CD14-positive monocyte (primary cell): ENCODE results near the gene CPLX4. TPM values are rescaled to one million over a fixed set of nuclear protein-coding genes. Genes with fewer than 3 reads are reported as not detected.

ENCODE experiments used
- DNase-seq, 3 donors: peaks; one replicate each; pipeline ENCODE4 v3.0.0-alpha.2; 2011 to 2022
- H2AFZ ChIP-seq: 2 replicates; pipeline ENCODE4 v1.6.0; 2012; ENCODE audit warnings: mild to moderate bottlenecking, low read depth, low read length, inconsistent platforms; ENCODE audit not compliant: insufficient read depth, poor library complexity, severe bottlenecking
- H3K27ac ChIP-seq, 2 donors: 1 replicate in 1 of 2; 2 replicates in 1 of 2; pipeline ENCODE4 v1.5.1; 2012 to 2013; ENCODE audit warnings: low read length in 2 of 2, control low read depth in 1 of 2, inconsistent platforms in 1 of 2, low read depth in 1 of 2, mild to moderate bottlenecking in 1 of 2
- H3K27me3 ChIP-seq, 2 donors: one replicate each; pipeline versions ENCODE4 v1.6.0 to v1.6.1; 2011 to 2013; ENCODE audit warnings: low read length in 2 of 2; ENCODE audit not compliant: control insufficient read depth in 2 of 2, insufficient read depth in 2 of 2
- H3K36me3 ChIP-seq, 2 donors: replicated peaks in 1 of 2; 1 replicate in 1 of 2; 2 replicates in 1 of 2; pipeline versions ENCODE4 v1.5.1 to v1.6.1; 2012 to 2013; ENCODE audit warnings: low read length in 2 of 2, control low read depth in 1 of 2, inconsistent platforms in 1 of 2, mild to moderate bottlenecking in 1 of 2; ENCODE audit not compliant: insufficient read depth in 2 of 2, control insufficient read depth in 1 of 2
- H3K4me1 ChIP-seq, 2 donors: 1 replicate in 1 of 2; 2 replicates in 1 of 2; pipeline versions ENCODE4 v1.5.1 to v1.6.1; 2012 to 2013; ENCODE audit warnings: low read length in 2 of 2, control low read depth in 1 of 2, inconsistent platforms in 1 of 2, mild to moderate bottlenecking in 1 of 2, moderate library complexity in 1 of 2; ENCODE audit not compliant: insufficient read depth in 2 of 2, control insufficient read depth in 1 of 2
- H3K4me2 ChIP-seq: replicated peaks from 2 replicates; pipeline ENCODE3; 2012; ENCODE audit warnings: low read length, moderate library complexity, mild to moderate bottlenecking; ENCODE audit not compliant: poor library complexity, severe bottlenecking; ENCODE audit errors: extremely low read depth
- H3K4me3 ChIP-seq, 3 experiments: fragments of 200-600 bp in 1 of 3; sonication (generic) in 1 of 3; replicated peaks in 1 of 3; 1 replicate in 2 of 3; 2 replicates in 1 of 3; pipeline ENCODE4 v1.5.1; 2011 to 2013; ENCODE audit warnings: low read length in 3 of 3, mild to moderate bottlenecking in 3 of 3, control low read depth in 2 of 3, low read depth in 2 of 3, inconsistent platforms in 1 of 3, moderate library complexity in 1 of 3
- H3K79me2 ChIP-seq: 2 replicates; pipeline ENCODE4 v1.6.0; 2012; ENCODE audit warnings: mild to moderate bottlenecking, control low read depth, inconsistent platforms, low read length, moderate library complexity; ENCODE audit not compliant: insufficient read depth
- H3K9ac ChIP-seq: 2 replicates; pipeline ENCODE4 v1.6.0; 2017; ENCODE audit warnings: low read length, mild to moderate bottlenecking; ENCODE audit not compliant: insufficient read depth, poor library complexity, severe bottlenecking
- H3K9me3 ChIP-seq, 2 donors: replicated peaks in 1 of 2; 1 replicate in 1 of 2; 2 replicates in 1 of 2; pipeline versions ENCODE4 v1.5.1 to v1.6.1; 2012 to 2013; ENCODE audit warnings: low read length in 2 of 2, control low read depth in 1 of 2; ENCODE audit not compliant: control insufficient read depth in 1 of 2, insufficient read depth in 1 of 2
- H4K20me1 ChIP-seq: 2 replicates; pipeline ENCODE4 v1.6.0; 2012; ENCODE audit warnings: mild to moderate bottlenecking, low read length, control low read depth, moderate library complexity; ENCODE audit not compliant: insufficient read depth
- H3K27ac Mint-ChIP-seq, 7 donors: one replicate each; pipeline ENCODE4 v1.8.0; 2020; ENCODE audit warnings: mild to moderate bottlenecking in 7 of 7, mixed read lengths in 7 of 7, moderate library complexity in 6 of 7, inconsistent platforms in 2 of 7
- H3K27me3 Mint-ChIP-seq, 3 donors: one replicate each; pipeline ENCODE4 v1.8.0; 2021 to 2022; ENCODE audit warnings: low read depth in 3 of 3, mild to moderate bottlenecking in 3 of 3, mixed read lengths in 3 of 3, moderate library complexity in 3 of 3, inconsistent platforms in 1 of 3
- H3K36me3 Mint-ChIP-seq, 2 donors: one replicate each; pipeline ENCODE4 v1.8.0; 2020; ENCODE audit warnings: mixed read lengths in 2 of 2, inconsistent platforms in 1 of 2, mild to moderate bottlenecking in 1 of 2
- H3K4me1 Mint-ChIP-seq: one replicate; pipeline ENCODE4 v1.8.0; 2020; ENCODE audit warnings: mild to moderate bottlenecking, mixed read lengths
- H3K4me3 Mint-ChIP-seq, 2 donors: one replicate each; pipeline ENCODE4 v1.8.0; 2020; ENCODE audit warnings: mild to moderate bottlenecking in 2 of 2, mixed read lengths in 2 of 2, moderate library complexity in 1 of 2
- H3K9me3 Mint-ChIP-seq, 7 donors: one replicate each; pipeline ENCODE4 v1.8.0; 2020 to 2022; ENCODE audit warnings: mixed read lengths in 7 of 7, mild to moderate bottlenecking in 6 of 7, moderate library complexity in 6 of 7, inconsistent platforms in 2 of 7
- WGBS: methylation state at CpG from one replicate; pipeline ENCODE4 v1.1.5; 2013; ENCODE audit warnings: missing lambda C conversion rate; ENCODE audit not compliant: insufficient coverage; 5-methylcytosine and 5-hydroxymethylcytosine counted together
- intact Hi-C, 2 donors: fragments of 100-400 bp; cut with micrococcal nuclease; formaldehyde crosslinking; loops; one replicate each; pipeline versions ENCODE4 v1.15.0 to v1.15.1; 2023
- polyA plus RNA-seq, 3 donors: library from polyadenylated mRNA; depleted of rRNA in 1 of 3; unstranded in 2 of 3; stranded (reverse) in 1 of 3; fragments of 300-500 nt in 2 of 3; fragments of >200 nt in 1 of 3; fragmentation: Illumina TruSeq in 2 of 3; gene quantifications; 1 replicate in 2 of 3; 2 replicates in 1 of 3; pipeline ENCODE4 v1.2.3, GENCODE V29; 2012 to 2021
- TF ChIP-seq, protein P1 (sequence below): fragments of 200-600 bp; IDR thresholded peaks from one replicate; pipeline ENCODE4 v1.8.0; 2022; ENCODE audit warnings: antibody characterized with exemption, mild to moderate bottlenecking

Gene CPLX4
- polyA plus RNA-seq, 3 donors: not detected

DNA sequence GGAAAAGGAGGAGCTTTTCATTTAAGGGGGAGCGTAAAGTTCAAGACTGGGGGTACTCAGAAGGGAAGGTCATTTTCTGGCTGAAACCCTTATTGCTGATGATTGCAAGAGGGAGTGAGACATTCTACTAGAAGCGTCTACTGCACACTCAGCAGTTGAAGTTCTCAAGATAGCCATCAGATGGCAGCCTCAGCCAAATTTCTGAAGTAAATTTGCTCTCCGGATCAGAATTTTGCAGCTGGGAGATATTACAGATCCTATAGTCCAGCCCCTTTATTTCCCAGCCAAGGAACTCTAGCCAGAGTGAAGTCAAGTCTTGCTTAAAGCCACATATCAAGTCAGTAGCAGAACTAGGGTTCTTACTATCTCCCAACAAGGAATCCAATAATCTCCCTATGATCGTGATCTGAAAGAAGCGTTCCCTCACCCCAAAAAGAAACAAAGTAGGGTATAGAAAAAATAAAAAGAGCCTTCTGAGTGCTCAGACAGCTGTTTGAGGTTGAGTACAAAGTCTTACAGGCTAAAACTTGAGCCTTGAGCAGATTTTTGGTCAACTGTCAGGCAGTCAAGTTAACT is 69.2 kb downstream of the CPLX4 start:
- DNase-seq: no peak
- Histone ChIP-seq H3K9me3 (no peaks in the 10 kb centered on the region), H4K20me1 (no peaks in the 10 kb centered on the region), H3K79me2 (no peaks in the 10 kb centered on the region), H3K36me3 (no peaks in the 10 kb centered on the region), H3K27ac (no peak overlapping the region), H3K9ac (no peak overlapping the region), H3K4me1 (no peaks in the 10 kb centered on the region), H3K4me2 (no peak overlapping the region), H3K4me3 (no peak overlapping the region), H3K27me3 (peaks cover 6 to 8% of the 10 kb centered on the region in 2 donors), H2AFZ (no peak overlapping the region)
- H3K27me3 Mint-ChIP-seq: peaks cover 17 to 35% (median 19%) of the 10 kb centered on the region in 3 donors
- WGBS: 14% methylated on average over 3 of the region's 5 CpGs
- intact Hi-C loops: no loop called here
- H3K27ac Mint-ChIP-seq: no peak overlapping the region
- no peaks in the 10 kb centered on the region for H3K9me3 Mint-ChIP-seq
- no peaks in the 10 kb centered on the region for H3K4me1 Mint-ChIP-seq
- TF ChIP-seq, protein P1, sequence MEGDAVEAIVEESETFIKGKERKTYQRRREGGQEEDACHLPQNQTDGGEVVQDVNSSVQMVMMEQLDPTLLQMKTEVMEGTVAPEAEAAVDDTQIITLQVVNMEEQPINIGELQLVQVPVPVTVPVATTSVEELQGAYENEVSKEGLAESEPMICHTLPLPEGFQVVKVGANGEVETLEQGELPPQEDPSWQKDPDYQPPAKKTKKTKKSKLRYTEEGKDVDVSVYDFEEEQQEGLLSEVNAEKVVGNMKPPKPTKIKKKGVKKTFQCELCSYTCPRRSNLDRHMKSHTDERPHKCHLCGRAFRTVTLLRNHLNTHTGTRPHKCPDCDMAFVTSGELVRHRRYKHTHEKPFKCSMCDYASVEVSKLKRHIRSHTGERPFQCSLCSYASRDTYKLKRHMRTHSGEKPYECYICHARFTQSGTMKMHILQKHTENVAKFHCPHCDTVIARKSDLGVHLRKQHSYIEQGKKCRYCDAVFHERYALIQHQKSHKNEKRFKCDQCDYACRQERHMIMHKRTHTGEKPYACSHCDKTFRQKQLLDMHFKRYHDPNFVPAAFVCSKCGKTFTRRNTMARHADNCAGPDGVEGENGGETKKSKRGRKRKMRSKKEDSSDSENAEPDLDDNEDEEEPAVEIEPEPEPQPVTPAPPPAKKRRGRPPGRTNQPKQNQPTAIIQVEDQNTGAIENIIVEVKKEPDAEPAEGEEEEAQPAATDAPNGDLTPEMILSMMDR: peak; percentile 34
- no peak overlapping the region for H3K4me3 Mint-ChIP-seq
- no peaks in the 10 kb centered on the region for H3K36me3 Mint-ChIP-seq

DNA sequence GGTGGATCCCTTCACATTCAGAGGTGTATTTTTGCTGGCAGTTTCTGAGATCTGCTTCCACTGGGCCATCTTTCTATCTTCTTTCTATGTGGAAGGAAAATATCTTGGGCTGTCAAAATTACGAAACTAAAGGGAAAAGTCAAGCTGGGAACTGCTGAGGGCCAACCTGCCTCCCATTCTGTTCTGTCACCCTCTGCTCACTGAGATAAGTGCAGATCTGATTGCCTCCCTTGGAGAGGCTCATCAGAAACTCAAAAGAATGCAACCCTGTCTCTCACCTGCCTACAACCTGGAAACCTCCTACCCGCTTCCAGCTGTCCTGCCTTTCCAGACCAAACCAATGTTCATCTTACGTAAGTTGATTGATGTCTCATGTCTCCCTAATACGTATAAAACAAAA is 71.7 kb downstream of the CPLX4 start:
- WGBS: 72% methylated on average over 3 of the region's 4 CpGs

More for the DNA sequence above, 71.7 kb downstream of the CPLX4 start:
- Histone ChIP-seq H3K9ac (no peak overlapping the region), H4K20me1 (no peaks in the 10 kb centered on the region), H3K27me3 (peaks cover 6 to 8% of the 10 kb centered on the region in 2 donors), H3K4me3 (no peak overlapping the region), H3K4me2 (no peak overlapping the region), H2AFZ (no peak overlapping the region), H3K79me2 (no peaks in the 10 kb centered on the region), H3K36me3 (no peaks in the 10 kb centered on the region), H3K9me3 (no peaks in the 10 kb centered on the region), H3K4me1 (no peaks in the 10 kb centered on the region), H3K27ac (no peak overlapping the region)
- no peak overlapping the region for H3K4me3 Mint-ChIP-seq
- intact Hi-C loops: no loop called here
- H3K9me3 Mint-ChIP-seq: no peaks in the 10 kb centered on the region
- peaks cover 19 to 35% (median 21%) of the 10 kb centered on the region in 3 donors for H3K27me3 Mint-ChIP-seq
- H3K27ac Mint-ChIP-seq: peak overlapping the region in 1 of 7 donors; percentile 33
- TF ChIP-seq, protein P1: no peak
- no peaks in the 10 kb centered on the region for H3K4me1 Mint-ChIP-seq
- no peak for DNase-seq
- H3K36me3 Mint-ChIP-seq: no peaks in the 10 kb centered on the region

Other genes with a start within 250 kb of the CPLX4 start
- gene SEC11C, start 178.8 kb downstream of the CPLX4 start, polyA plus RNA-seq: 10 to 100 TPM; 14.9 to 98.4 (median 98.0) TPM
- not detected for gene GRP, start 98.5 kb downstream of the CPLX4 start, polyA plus RNA-seq
- not detected for gene RAX, start 45.2 kb downstream of the CPLX4 start, polyA plus RNA-seq
- 10 to 100 TPM in 1 of 3 donors, 1 to 10 TPM in 2; 4.7 to 10.9 (median 7.6) TPM for gene LMAN1, start 40.6 kb upstream of the CPLX4 start, polyA plus RNA-seq